AG20443 (cell line): ENCODE measurements around the gene HSPB2.

Experiments
- DNase-seq: peaks from one replicate; pipeline ENCODE4 v3.0.0; 2012; ENCODE audit warnings: low spot score, mixed read lengths

Gene HSPB2

GRCh38 chr11:111938687-111939160 lies 26.2 kb downstream of the HSPB2 start:
- DNase-seq, result peak; percentile 48

GRCh38 chr11:111939836-111940604 lies 27.5 kb downstream of the HSPB2 start:
- DNase-seq, result no peak

- no peak for DNase-seq
These were observed 29.4 kb downstream of the HSPB2 start for GRCh38 chr11:111941963-111942362.

DNA sequence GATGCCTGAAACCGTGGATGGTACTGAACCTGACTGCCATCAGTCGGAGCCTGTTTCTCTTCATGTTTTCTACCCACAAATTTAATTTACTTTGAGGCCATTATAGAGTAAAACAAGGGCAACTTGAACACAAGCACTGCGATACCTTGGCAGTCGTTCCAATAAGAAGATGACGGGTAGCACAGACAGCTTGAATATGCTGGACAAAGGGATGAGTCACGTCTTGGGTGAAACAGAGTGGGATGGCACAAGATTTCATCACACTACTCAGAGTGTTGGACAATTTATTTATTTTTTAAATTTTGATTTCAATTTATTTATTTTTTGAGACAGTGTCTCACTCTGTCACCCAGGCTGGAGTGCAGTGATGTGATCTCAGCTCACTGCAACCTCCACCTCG lies 30.3 kb downstream of the HSPB2 start:
- peak; percentile 38 for DNase-seq

- DNase-seq, result peak; percentile 73
These were observed 31.6 kb downstream of the HSPB2 start for GRCh38 chr11:111944139-111944538.

DNA sequence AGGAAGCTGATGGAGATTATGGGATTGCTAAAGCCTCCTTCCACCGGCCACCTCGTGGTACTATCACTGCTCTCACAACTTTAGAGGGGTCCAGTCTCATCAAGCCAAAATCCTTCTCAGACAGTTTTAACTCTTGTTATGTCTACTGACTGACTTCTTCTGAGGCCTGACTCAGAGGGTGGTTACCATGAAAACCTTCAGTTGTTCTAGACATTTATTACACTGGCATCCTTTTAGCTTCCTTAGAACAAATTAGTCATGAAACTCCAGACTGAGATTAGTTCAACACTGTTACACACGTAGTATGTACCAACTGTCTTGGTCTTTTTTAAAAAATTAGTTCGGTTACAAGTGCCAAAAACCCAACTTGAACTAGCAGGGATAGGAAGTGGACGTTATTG lies 32.1 kb downstream of the HSPB2 start:
- peak; percentile 67 for DNase-seq

DNA sequence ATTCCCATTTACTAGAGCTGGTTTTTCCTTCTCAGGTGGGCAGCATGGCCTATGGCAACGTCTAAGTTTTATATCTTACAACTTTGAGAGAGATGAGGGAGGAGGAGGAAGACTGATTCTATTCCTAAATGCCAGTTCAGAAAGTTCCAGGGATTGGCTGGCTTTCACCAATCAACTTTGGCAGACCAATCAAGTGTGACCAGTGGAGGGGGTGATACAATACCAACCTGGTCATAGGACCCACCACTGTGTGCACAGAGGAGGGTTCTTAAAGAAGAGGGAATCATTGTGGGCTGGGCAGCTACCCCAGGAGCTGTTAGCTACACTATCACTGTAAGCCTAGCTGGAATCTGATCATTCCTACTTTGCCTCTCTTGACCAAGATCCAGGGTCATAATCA lies 32.7 kb downstream of the HSPB2 start:
- no peak for DNase-seq

GRCh38 chr11:111946499-111946898 lies 34.0 kb downstream of the HSPB2 start:
- DNase-seq, result no peak

- DNase-seq, result no peak
These were observed 34.6 kb downstream of the HSPB2 start for GRCh38 chr11:111947143-111947542.

- DNase-seq, result no peak
These were observed 37.2 kb downstream of the HSPB2 start for GRCh38 chr11:111949519-111950426.

- no peak for DNase-seq
These were observed 39.0 kb downstream of the HSPB2 start for GRCh38 chr11:111951565-111951964.

- DNase-seq, result no peak
These were observed 41.6 kb downstream of the HSPB2 start for GRCh38 chr11:111954154-111954553.

- DNase-seq, result no peak
These were observed 45.3 kb downstream of the HSPB2 start for GRCh38 chr11:111957663-111958444.

GRCh38 chr11:111960916-111961315 lies 48.4 kb downstream of the HSPB2 start:
- no peak for DNase-seq

- DNase-seq, result no peak
These were observed 49.1 kb downstream of the HSPB2 start for GRCh38 chr11:111961389-111962300.
